GM21737 (cell line): ENCODE results near the gene UBE3A.

Experiments used
- ATAC-seq: cut with Tn5 transposase; IDR thresholded peaks from one replicate; pipeline ENCODE4 v1.9.1; 2021; ENCODE audit warnings: mild to moderate bottlenecking, moderate library complexity; ENCODE audit not compliant: unreplicated experiment

The UBE3A gene

GRCh38 chr15:25406846-25407245 lies 32.0 kb downstream of the UBE3A start:
- ATAC-seq: no peak

GRCh38 chr15:25406261-25406660 lies 32.6 kb downstream of the UBE3A start:
- ATAC-seq: no peak

GRCh38 chr15:25403771-25404170 lies 35.1 kb downstream of the UBE3A start:
- ATAC-seq: no peak

GRCh38 chr15:25402342-25402741 lies 36.5 kb downstream of the UBE3A start:
- no peak for ATAC-seq

- ATAC-seq: no peak
Measured at GRCh38 chr15:25401501-25401900, 37.3 kb downstream of the UBE3A start.

GRCh38 chr15:25397100-25397499 lies 41.7 kb downstream of the UBE3A start:
- ATAC-seq: no peak

GRCh38 chr15:25394898-25395297 lies 43.9 kb downstream of the UBE3A start:
- ATAC-seq: no peak

- no peak for ATAC-seq
Measured at GRCh38 chr15:25392806-25393205, 46.0 kb downstream of the UBE3A start.

- ATAC-seq: no peak
Measured at GRCh38 chr15:25391971-25392721, 46.7 kb downstream of the UBE3A start.

- ATAC-seq: no peak
Measured at GRCh38 chr15:25385986-25386385, 52.8 kb downstream of the UBE3A start.

- no peak for ATAC-seq
Measured at GRCh38 chr15:25381579-25381978, 57.2 kb downstream of the UBE3A start.

- ATAC-seq: no peak
Measured at GRCh38 chr15:25378501-25378901, 60.3 kb downstream of the UBE3A start.

GRCh38 chr15:25375557-25375956 lies 63.3 kb downstream of the UBE3A start:
- no peak for ATAC-seq

GRCh38 chr15:25374143-25374542 lies 64.7 kb downstream of the UBE3A start:
- no peak for ATAC-seq

GRCh38 chr15:25372298-25372697 lies 66.5 kb downstream of the UBE3A start:
- no peak for ATAC-seq

GRCh38 chr15:25368850-25369249 lies 70.0 kb downstream of the UBE3A start:
- ATAC-seq: no peak

- no peak for ATAC-seq
Measured at GRCh38 chr15:25366058-25366457, 72.8 kb downstream of the UBE3A start.

GRCh38 chr15:25362545-25362944 lies 76.3 kb downstream of the UBE3A start:
- no peak for ATAC-seq

- no peak for ATAC-seq
Measured at GRCh38 chr15:25347707-25348106, 91.1 kb downstream of the UBE3A start.

- ATAC-seq: no peak
Measured at GRCh38 chr15:25346371-25346770, 92.5 kb downstream of the UBE3A start.

GRCh38 chr15:25345943-25346342 lies 92.9 kb downstream of the UBE3A start:
- no peak for ATAC-seq

GRCh38 chr15:25342629-25343028 lies 96.2 kb downstream of the UBE3A start:
- no peak for ATAC-seq

GRCh38 chr15:25339431-25339830 lies 99.4 kb downstream of the UBE3A start:
- ATAC-seq: no peak
